Prostate gland (tissue), 2 donors: ENCODE results near the gene GTPBP6.
"Not testable (repeated sequence)": the region's sequence is repeated elsewhere in the genome, so short reads cannot be mapped to it uniquely, and the experiment has no call there.

Experiments
- POLR2A ChIP-seq: fragments of 450-650 bp; IDR thresholded peaks from one replicate; pipeline ENCODE4 v1.6.1; 2016; ENCODE audit warnings: antibody characterized with exemption, mild to moderate bottlenecking
- TF ChIP-seq, protein P1 (sequence below), 4 experiments: fragments of 200-600 bp in 2 of 4; fragments of 450-650 bp in 2 of 4; sonication (generic) in 2 of 4; IDR thresholded peaks; 1 replicate in 3 of 4; 2 replicates in 1 of 4; pipeline ENCODE4 v1.5.1; 2016 to 2019; ENCODE audit warnings: antibody characterized with exemption in 4 of 4, mild to moderate bottlenecking in 2 of 4, moderate library complexity in 2 of 4

DNA sequence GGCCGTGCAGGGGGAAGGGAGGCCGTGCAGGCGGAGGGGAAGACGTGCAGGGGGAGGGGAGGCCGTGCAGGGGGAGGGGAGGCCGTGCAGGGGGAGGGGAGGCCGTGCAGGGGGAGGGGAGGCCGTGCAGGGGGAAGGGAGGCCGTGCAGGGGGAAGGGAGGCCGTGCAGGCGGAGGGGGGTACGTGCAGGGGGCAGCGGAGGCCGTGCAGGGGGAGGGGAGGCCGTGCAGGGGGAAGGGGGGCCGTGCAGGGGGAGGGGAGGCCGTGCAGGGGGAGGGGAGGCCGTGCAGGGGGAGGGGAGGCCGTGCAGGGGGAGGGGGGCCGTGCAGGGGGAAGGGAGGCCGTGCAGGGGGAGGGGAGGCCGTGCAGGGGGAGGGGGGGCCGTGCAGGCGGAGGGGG, 37.9 kb downstream of the GTPBP6 start:
- TF ChIP-seq, protein P1, sequence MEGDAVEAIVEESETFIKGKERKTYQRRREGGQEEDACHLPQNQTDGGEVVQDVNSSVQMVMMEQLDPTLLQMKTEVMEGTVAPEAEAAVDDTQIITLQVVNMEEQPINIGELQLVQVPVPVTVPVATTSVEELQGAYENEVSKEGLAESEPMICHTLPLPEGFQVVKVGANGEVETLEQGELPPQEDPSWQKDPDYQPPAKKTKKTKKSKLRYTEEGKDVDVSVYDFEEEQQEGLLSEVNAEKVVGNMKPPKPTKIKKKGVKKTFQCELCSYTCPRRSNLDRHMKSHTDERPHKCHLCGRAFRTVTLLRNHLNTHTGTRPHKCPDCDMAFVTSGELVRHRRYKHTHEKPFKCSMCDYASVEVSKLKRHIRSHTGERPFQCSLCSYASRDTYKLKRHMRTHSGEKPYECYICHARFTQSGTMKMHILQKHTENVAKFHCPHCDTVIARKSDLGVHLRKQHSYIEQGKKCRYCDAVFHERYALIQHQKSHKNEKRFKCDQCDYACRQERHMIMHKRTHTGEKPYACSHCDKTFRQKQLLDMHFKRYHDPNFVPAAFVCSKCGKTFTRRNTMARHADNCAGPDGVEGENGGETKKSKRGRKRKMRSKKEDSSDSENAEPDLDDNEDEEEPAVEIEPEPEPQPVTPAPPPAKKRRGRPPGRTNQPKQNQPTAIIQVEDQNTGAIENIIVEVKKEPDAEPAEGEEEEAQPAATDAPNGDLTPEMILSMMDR (IDR thresholded peaks at IDR 0.05), result not testable (repeated sequence)
- TF ChIP-seq POLR2A, result not testable (repeated sequence)
